ENCODE measurements around the gene TNFRSF19.

- TF ChIP-seq CTCF (IDR thresholded peaks at IDR 0.05; ENCODE audit: poor library complexity), result no peak
- no peak for TF ChIP-seq EZH2 (IDR thresholded peaks at IDR 0.05; ENCODE audit: borderline replicate concordance)
- no peak for TF ChIP-seq EZH2phosphoT487 (IDR thresholded peaks at IDR 0.05; ENCODE audit: low read depth, severe bottlenecking, unreplicated experiment)
Observed at GRCh38 chr13:23592596-23592995, 22.4 kb downstream of the TNFRSF19 start.
